Activated naive CD8-positive, alpha-beta T cell treated with anti-CD3 and anti-CD28 coated beads, Interleukin-2, amount 50 U/mL, for 16 hours (primary cell): ENCODE results near the gene GRIK4.
"Not testable (repeated sequence)": the region's sequence is repeated elsewhere in the genome, so short reads cannot be mapped to it uniquely, and the experiment has no call there.

ENCODE experiments used
- DNase-seq: peaks from one replicate; pipeline ENCODE4 v3.0.0-alpha.2; 2020; ENCODE audit warnings: low read depth, low spot score

Gene GRIK4

GRCh38 chr11:120511116-120511819, at the start of gene GRIK4:
Gene GRIK4 (plus strand): TSS chr11:120511748. CDS start chr11:120660319, 148,571 bp downstream.
- peak; percentile 58 for DNase-seq

GRCh38 chr11:120462825-120463224, 48.7 kb upstream of the GRIK4 start:
- DNase-seq = no peak

- DNase-seq = no peak
Measured at GRCh38 chr11:120465921-120466534, 45.5 kb upstream of the GRIK4 start.

DNA sequence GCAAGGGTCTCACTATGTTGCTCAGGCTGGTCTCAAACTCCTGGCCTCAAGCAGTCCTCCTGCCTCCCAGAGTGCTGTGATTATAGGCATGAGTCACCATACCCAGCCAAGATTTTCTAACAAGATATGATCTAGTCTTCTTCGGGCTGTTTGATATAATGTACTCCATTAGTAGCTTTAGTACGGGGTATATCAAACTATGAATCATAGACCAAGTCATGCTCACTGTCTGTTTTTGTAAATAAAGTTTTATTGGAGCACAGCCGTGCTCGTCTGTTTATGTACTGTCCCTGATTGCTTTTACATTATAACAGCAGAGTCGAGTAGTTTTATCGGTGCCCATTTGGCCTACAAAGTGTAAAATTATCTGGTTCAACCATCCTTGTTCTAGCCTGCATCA, 43.9 kb upstream of the GRIK4 start:
- no peak for DNase-seq

- no peak for DNase-seq
Measured at GRCh38 chr11:120471131-120471530, 40.4 kb upstream of the GRIK4 start.

- no peak for DNase-seq
Measured at GRCh38 chr11:120471994-120472393, 39.6 kb upstream of the GRIK4 start.

DNA sequence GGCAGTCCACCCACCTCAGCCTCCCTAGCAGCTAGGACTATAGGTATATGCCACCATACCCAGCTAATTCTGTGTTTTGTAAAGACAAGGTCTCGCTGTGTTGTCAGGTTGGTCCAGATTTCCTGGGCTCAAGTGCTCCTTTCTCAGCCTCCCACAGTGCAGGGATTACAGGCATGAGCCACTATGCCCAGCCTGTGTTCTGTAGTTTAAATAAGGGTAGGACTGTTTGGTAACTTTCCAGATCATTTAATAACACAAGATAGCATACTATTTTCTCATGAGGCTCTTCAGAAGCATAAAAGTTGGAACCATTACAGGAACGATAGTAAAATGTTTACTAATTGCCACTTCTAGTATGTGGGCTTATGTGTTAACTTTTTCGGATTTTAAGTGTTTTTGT, 38.0 kb upstream of the GRIK4 start:
- DNase-seq = no peak

- DNase-seq = no peak
Measured at GRCh38 chr11:120482149-120482548, 29.4 kb upstream of the GRIK4 start.

DNA sequence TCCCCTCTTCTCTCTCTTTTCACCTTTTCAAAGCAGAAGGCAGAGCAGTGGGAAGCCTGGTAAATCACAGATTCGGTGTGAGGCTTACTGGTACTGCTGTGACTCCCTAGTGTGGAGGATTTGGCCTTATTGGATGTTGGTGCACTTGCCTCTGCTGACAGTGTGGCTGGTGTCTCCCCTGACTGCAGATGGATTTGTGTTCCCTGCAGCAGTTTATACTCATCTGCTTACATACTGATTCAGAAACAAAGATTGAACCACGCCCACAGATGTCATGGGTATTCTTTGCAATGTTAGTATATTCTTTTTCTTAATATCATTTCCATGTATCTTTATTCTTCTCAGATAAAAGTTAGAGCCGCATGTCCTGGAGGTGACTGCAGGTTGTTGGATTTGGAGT, 26.8 kb upstream of the GRIK4 start:
- no peak for DNase-seq

DNA sequence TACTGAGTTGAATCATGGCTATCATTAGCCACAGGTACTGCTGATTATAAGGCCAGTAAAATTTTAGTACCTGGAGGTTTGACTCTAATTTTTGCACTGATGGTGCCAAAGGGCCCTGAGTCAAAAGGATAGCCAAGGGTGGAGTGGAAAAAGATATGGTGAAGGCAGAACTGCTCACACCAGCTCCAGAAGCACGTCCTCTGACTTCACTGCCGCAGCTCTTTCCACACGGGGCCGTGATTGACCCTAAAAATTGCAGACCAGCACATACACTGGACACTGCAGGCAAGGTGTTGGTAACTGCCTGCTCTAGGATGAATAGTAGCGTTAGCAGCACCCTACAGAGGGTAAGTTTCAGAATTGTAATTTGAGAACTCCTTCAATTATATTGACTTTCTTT, 25.4 kb upstream of the GRIK4 start:
- no peak for DNase-seq

- DNase-seq = no peak
Measured at GRCh38 chr11:120489799-120490198, 21.7 kb upstream of the GRIK4 start.

- DNase-seq = no peak
Measured at GRCh38 chr11:120492486-120492885, 19.1 kb upstream of the GRIK4 start.

DNA sequence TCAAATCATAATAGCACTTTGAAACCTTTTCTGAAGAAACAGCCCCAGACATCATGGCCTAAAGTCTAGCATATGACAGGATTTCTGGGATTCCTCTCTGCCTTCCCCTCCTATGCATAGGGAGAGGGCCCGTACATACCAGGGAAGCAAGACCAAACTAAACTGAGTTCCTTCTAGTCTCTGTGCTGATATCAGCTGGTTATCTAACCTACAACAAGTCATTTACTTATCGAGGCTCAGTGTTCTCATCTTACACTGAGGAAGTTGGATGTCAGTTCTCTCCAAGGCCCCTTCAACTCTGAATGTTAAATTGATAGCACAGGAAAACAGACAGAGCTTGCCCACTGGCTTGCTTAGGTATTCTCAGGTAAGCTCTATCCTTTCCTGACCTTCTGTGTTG, 17.0 kb upstream of the GRIK4 start:
- no peak for DNase-seq

GRCh38 chr11:120499088-120499487, 12.5 kb upstream of the GRIK4 start:
- no peak for DNase-seq

DNA sequence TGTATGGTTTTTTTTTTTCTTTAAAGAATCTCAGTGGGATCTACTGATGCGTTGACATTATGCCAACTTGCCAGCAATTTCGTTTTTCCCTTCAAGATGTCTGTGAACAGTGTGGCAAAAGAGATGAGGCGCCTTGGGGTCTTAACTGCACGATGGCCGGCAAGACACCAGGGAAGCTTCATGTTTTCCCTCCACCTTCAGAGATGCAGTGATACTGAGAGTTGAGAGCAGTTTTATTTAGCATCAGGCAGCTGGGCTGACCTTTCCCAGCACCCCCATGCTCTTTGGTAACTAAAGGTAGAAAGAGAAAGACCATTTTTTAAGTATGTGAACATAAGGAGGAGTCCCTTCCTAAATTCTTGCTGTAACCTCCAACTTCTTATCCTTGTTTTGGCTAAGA, 11.7 kb upstream of the GRIK4 start:
- no peak for DNase-seq

GRCh38 chr11:120500414-120501071, 11.0 kb upstream of the GRIK4 start:
- DNase-seq = no peak

GRCh38 chr11:120501440-120501839, 10.1 kb upstream of the GRIK4 start:
- no peak for DNase-seq

DNA sequence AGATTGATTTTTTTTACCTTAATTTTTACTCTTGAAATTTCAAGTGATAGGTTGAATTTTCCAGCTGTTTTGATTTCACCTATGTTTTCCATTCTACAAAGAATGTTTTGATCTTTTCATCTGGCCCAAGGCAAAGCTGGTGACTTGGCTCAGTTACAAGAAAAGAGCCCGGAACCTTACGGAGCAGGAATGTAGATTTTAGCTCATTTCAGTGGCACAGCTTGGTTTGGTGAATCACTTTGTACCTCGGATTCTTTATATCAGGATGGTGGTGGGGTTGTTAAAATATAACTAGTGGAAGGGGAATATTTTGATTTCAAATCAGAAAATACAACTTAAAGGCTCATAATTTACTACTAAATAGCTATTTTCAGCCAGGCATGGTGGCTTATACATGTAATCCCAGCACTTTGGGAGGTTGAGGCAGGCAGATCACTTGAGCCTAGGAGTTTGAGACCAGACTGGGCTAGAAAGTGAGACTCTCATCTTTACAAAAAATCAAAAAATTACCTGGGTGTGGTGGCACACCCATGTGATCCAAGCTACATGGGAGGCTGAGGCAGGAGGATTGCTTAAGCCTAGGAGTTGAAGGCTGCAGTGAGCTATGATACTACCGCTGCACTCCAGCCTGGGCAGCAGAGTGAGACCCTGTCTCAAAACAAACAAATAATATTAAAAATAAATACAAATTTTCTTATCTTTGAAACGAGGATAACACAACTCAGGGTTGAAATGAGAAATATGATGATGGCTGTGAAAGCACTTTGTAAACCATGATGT, 9.4 kb upstream of the GRIK4 start:
- DNase-seq = no peak

GRCh38 chr11:120503529-120503928, 8.0 kb upstream of the GRIK4 start:
- not testable (repeated sequence) for DNase-seq

DNA sequence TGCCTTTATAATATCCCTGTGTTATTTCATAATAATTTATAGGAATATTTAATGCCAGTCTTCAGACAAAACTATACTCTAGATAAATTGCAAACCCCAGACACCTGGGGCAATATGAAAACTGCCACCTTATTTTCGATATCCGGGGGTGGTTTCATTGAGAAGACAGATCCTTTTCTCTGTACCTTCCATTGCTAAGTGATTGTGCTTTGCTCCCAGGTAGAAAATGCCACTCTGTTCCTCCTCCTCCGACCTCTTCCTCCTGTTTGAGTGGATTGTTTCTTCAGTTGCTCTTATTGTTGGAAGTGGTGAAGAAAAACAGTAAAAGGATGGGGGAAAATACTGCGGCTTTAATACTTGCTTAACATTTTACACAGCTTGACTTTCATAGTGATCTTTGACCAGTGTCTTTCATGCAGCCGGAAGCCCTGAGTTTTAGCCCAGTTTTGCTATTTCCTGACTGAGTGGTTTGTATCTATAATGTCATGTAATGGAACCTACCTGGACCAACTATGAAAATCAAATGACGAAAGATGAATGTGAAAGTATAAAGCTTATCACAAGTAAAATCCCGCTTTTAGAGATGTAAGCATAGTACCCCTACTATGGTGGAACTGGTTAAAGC, 5.6 kb upstream of the GRIK4 start:
- no peak for DNase-seq

GRCh38 chr11:120509346-120510053, 2.0 kb upstream of the GRIK4 start:
- no peak for DNase-seq
